ENCODE measurements around the gene C16orf46. TPM values are rescaled to one million over a fixed set of nuclear protein-coding genes. Genes with fewer than 3 reads are reported as not detected.

The C16orf46 gene
- total RNA-seq, 2 donors from 2014 or later, result 3.9 to 15.7 TPM

GRCh38 chr16:81101702-81102101 lies 24.7 kb upstream of the C16orf46 start:
- intact Hi-C loops (cut with DNase I), result no loop called here
- H3K27ac ChIP-seq, result no peak overlapping the region
- no peak overlapping the region for H3K4me3 ChIP-seq
- H3K36me3 ChIP-seq, result no peaks in the 10 kb centered on the region
- no peak for TF ChIP-seq POLR2AphosphoS5 (IDR thresholded peaks at IDR 0.05)
- TF ChIP-seq, protein P1, sequence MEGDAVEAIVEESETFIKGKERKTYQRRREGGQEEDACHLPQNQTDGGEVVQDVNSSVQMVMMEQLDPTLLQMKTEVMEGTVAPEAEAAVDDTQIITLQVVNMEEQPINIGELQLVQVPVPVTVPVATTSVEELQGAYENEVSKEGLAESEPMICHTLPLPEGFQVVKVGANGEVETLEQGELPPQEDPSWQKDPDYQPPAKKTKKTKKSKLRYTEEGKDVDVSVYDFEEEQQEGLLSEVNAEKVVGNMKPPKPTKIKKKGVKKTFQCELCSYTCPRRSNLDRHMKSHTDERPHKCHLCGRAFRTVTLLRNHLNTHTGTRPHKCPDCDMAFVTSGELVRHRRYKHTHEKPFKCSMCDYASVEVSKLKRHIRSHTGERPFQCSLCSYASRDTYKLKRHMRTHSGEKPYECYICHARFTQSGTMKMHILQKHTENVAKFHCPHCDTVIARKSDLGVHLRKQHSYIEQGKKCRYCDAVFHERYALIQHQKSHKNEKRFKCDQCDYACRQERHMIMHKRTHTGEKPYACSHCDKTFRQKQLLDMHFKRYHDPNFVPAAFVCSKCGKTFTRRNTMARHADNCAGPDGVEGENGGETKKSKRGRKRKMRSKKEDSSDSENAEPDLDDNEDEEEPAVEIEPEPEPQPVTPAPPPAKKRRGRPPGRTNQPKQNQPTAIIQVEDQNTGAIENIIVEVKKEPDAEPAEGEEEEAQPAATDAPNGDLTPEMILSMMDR (IDR thresholded peaks at IDR 0.05), result no peak
- TF ChIP-seq POLR2A (IDR thresholded peaks at IDR 0.05), result no peak
- no peaks in the 10 kb centered on the region for H3K4me1 ChIP-seq (replicated peaks)
- no peaks in the 10 kb centered on the region for H3K27me3 ChIP-seq (replicated peaks; ENCODE audit: insufficient read depth)
- H3K9me3 ChIP-seq, result no peaks in the 10 kb centered on the region
- DNase-seq (ENCODE audit: low spot score), result no peak
- WGBS, result 88% methylated on average over 9 of the region's 9 CpGs

DNA sequence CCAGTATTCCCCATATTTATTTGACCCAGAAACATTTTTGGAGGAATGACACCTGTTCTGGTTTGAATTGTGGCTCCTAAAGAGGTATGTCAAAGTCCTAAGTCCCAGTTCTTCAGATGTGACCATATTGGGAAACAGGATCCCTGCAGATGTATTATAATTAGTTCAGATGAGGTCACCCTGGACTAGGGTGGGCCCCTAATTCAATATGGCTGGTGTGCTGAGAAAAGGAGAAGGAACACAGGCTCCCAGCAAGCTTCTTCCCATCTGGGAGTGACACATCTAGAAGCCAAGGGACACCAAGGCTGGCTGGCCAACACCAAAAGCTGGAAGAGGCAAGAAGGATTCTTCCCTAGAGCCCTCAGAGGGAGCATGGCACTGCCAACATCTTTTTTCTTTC lies 22.9 kb upstream of the C16orf46 start:
- Histone ChIP-seq H3K4me1 (replicated peaks) (no peaks in the 10 kb centered on the region), H3K9me3 (no peaks in the 10 kb centered on the region), H3K27ac (no peak overlapping the region), H3K4me3 (no peak overlapping the region), H3K36me3 (no peaks in the 10 kb centered on the region), H3K27me3 (replicated peaks; ENCODE audit: insufficient read depth) (no peaks in the 10 kb centered on the region)
- DNase-seq (ENCODE audit: low spot score), result no peak
- TF ChIP-seq, protein P1 (IDR thresholded peaks at IDR 0.05), result no peak
- TF ChIP-seq POLR2A (IDR thresholded peaks at IDR 0.05) (no peak), POLR2AphosphoS5 (IDR thresholded peaks at IDR 0.05) (no peak)
- intact Hi-C loops (cut with DNase I), result loop anchor here (10.0 kb wide), 1 partner anchor 215 kb away; the partner anchor contains the start of gene GAN

DNA sequence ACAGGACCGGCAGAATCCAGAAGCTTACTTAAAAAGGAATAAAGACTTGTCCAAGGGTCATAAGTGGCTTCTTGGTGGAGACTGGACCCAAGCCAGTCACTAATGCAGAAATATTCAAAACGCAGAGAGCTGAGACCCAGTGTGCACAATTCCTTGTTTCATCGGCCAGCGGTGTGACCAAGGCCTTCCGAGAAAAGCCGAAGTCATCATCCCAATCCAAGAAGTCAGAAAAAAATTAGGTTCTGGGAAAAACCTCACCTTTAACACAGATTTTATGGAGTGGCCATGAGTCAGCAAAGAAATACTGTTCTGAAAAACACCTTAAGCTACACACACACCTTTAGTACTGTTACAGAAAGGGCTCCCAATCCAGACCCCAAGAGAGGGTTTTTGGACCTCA lies 20.2 kb upstream of the C16orf46 start:
- TF ChIP-seq POLR2AphosphoS5 (IDR thresholded peaks at IDR 0.05), result no peak
- TF ChIP-seq POLR2A (IDR thresholded peaks at IDR 0.05), result no peak
- TF ChIP-seq, protein P1 (IDR thresholded peaks at IDR 0.05), result no peak
- 96% methylated on average over 6 of the region's 6 CpGs for WGBS
- DNase-seq (ENCODE audit: low spot score), result no peak
- H3K36me3 ChIP-seq, result no peaks in the 10 kb centered on the region
- H3K9me3 ChIP-seq, result no peaks in the 10 kb centered on the region
- intact Hi-C loops (cut with DNase I), result loop anchor here (2.0 to 10.0 kb wide), 2 partner anchors 90 to 218 kb away; partner anchors contain the start of genes CENPN, CMC2 and GAN
- H3K4me3 ChIP-seq, result no peak overlapping the region
- H3K27me3 ChIP-seq (replicated peaks; ENCODE audit: insufficient read depth), result no peaks in the 10 kb centered on the region
- H3K4me1 ChIP-seq (replicated peaks), result no peaks in the 10 kb centered on the region
- peak overlapping the region in 1 of 2 donors; percentile 30 for H3K27ac ChIP-seq

DNA sequence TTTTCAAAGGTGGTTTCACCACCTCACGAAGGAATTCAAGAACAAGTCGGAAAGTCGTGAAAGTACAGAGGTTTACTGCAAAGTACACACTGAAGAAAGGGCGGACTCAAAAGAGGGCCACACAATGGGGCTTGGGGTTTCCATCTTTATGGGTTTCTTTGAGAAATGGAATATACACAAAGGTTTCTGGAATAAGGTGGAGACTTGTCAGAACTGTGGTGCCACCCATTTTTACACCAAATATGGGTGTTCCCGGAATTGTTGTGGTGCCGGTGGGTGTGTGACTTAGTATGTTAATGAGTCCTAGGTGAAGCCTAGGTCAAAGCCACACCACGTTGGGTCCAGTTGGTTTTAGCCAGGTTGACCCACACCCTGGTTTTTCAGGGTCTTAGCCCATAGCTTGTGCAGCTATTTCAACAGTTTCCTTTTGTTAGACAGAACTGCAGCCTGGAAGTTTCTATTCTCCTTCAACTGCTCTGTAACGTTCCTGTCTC lies 19.7 kb upstream of the C16orf46 start:
- H3K4me3 ChIP-seq, result peak overlapping the region; percentile 74 to 76

More for the DNA sequence above, 19.7 kb upstream of the C16orf46 start:
- intact Hi-C loops (cut with DNase I), result loop anchor here (1.0 to 10.0 kb wide), 3 partner anchors 19 to 218 kb away; partner anchors contain the start of genes C16orf46, CENPN, CMC2 and GAN
- Histone ChIP-seq H3K36me3 (no peaks in the 10 kb centered on the region), H3K9me3 (no peaks in the 10 kb centered on the region), H3K27me3 (replicated peaks; ENCODE audit: insufficient read depth) (no peaks in the 10 kb centered on the region), H3K4me1 (replicated peaks) (no peaks in the 10 kb centered on the region), H3K27ac (peak overlapping the region; percentile 30 to 60)
- DNase-seq (ENCODE audit: low spot score), result no peak
- TF ChIP-seq POLR2AphosphoS5 (IDR thresholded peaks at IDR 0.05) (no peak), POLR2A (IDR thresholded peaks at IDR 0.05) (no peak)
- TF ChIP-seq, protein P1 (IDR thresholded peaks at IDR 0.05), result no peak
- 48% methylated on average over 8 of the region's 8 CpGs for WGBS
